ENCODE measurements around the gene TEX261.

DNA sequence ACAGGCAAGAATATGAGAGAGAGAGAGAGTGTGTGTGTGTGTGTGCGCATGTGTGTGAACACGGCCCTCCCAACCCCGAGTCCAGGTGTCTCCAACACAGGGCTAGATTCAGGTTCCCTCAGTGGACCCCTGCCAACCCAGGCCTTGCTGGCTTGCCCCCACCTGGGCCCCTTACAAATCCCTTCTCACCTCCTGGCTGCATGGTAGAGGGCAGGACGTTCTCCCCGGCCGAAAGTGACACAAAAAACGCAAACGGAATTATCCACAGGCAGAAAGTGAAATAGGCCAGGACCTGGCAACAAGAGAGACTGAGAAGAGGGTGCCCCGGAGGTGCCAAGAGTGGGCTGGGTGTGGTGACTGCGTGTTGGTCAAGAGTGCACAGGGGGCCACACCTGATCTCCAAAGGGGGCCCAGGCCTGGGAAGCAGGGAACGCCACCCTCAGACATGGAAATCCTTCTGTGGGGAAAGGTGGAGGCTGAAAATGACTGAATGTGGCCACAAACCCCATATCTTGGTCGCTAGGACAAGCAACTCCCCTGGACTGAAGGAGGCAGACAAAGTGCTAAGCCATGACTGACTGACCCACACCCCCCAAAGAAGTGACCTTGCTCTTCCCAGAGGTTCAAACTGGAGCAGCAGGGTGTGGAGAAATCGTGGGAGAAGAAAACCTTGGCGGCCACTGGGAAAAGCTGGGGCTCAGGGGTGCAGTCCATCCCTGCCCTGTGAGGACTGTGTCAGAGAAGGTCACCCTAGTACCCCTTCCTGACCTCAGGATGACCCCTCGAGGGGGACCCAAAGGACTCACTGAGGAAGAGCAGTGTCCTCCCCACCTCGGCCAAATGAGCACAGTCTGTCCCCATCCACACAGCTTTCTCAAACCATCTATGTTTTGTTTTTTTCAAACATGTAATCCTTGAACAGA lies 5.7 kb downstream of the TEX261 start:
- TF ChIP-seq, protein P1, sequence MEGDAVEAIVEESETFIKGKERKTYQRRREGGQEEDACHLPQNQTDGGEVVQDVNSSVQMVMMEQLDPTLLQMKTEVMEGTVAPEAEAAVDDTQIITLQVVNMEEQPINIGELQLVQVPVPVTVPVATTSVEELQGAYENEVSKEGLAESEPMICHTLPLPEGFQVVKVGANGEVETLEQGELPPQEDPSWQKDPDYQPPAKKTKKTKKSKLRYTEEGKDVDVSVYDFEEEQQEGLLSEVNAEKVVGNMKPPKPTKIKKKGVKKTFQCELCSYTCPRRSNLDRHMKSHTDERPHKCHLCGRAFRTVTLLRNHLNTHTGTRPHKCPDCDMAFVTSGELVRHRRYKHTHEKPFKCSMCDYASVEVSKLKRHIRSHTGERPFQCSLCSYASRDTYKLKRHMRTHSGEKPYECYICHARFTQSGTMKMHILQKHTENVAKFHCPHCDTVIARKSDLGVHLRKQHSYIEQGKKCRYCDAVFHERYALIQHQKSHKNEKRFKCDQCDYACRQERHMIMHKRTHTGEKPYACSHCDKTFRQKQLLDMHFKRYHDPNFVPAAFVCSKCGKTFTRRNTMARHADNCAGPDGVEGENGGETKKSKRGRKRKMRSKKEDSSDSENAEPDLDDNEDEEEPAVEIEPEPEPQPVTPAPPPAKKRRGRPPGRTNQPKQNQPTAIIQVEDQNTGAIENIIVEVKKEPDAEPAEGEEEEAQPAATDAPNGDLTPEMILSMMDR (IDR thresholded peaks at IDR 0.05) = no peak
- TF ChIP-seq POLR2A (IDR thresholded peaks at IDR 0.05) = no peak

Measured in Peyer's patch (tissue), 4 donors.